Colonic mucosa (tissue), 4 donors: ENCODE data around the gene LSM6. TPM values are rescaled to one million over a fixed set of nuclear protein-coding genes. Genes with fewer than 3 reads are reported as not detected.

Experiments
- DNase-seq: peaks from one replicate; pipeline ENCODE4 v3.0.0-alpha.2; 2020
- H3K27ac ChIP-seq: fragments of 200-600 bp; one replicate; pipeline ENCODE4 v1.8.0; 2021
- H3K27me3 ChIP-seq: fragments of 200-600 bp; one replicate; pipeline ENCODE4 v1.8.0; 2021
- H3K36me3 ChIP-seq: fragments of 200-600 bp; one replicate; pipeline ENCODE4 v1.8.0; 2021
- H3K4me1 ChIP-seq: fragments of 200-600 bp; one replicate; pipeline ENCODE4 v1.8.0; 2021; ENCODE audit warnings: mild to moderate bottlenecking
- H3K4me3 ChIP-seq: fragments of 200-600 bp; one replicate; pipeline ENCODE4 v1.8.0; 2021
- H3K9ac ChIP-seq, 2 donors: one replicate each; pipeline ENCODE4 v1.7.0; 2013; ENCODE audit warnings: control low read depth in 2 of 2, low read depth in 2 of 2, low read length in 2 of 2
- H3K9me3 ChIP-seq: fragments of 200-600 bp; one replicate; pipeline ENCODE4 v1.8.0; 2021
- intact Hi-C: fragments of 100-400 bp; cut with DNase I; formaldehyde crosslinking; loops from one replicate; pipeline ENCODE4 v1.14.1; 2022
- total RNA-seq, 2 donors: library from RNA; stranded (reverse); fragmentation: NEBNext Ultra II Directional in 1 of 2; extraction: Animal tissue kit (Norgen Biotek cat#: 25700) in 1 of 2; gene quantifications; one replicate each; pipeline ENCODE4 v1.2.1, GENCODE V29; 2021
- TF ChIP-seq, protein P1 (sequence below): fragments of 200-600 bp; IDR thresholded peaks from one replicate; pipeline ENCODE4 v1.8.0; 2022; ENCODE audit warnings: antibody characterized with exemption, mild to moderate bottlenecking
- donor health status: healthy.
- donor health status: DM: no; HTN: no; CAD: no.
- donor health status: DM: no; HTN: no; CAD: no.

LSM6 gene
- total RNA-seq, 2 donors from 2014 or later: 24.6 to 38.0 TPM

GRCh38 chr4:146143888-146144287, 31.6 kb upstream of the LSM6 start:
- no peaks in the 10 kb centered on the region for H3K4me1 ChIP-seq
- H3K36me3 ChIP-seq: no peaks in the 10 kb centered on the region
- no peaks in the 10 kb centered on the region for H3K27me3 ChIP-seq
- H3K9me3 ChIP-seq: no peaks in the 10 kb centered on the region
- TF ChIP-seq, protein P1, sequence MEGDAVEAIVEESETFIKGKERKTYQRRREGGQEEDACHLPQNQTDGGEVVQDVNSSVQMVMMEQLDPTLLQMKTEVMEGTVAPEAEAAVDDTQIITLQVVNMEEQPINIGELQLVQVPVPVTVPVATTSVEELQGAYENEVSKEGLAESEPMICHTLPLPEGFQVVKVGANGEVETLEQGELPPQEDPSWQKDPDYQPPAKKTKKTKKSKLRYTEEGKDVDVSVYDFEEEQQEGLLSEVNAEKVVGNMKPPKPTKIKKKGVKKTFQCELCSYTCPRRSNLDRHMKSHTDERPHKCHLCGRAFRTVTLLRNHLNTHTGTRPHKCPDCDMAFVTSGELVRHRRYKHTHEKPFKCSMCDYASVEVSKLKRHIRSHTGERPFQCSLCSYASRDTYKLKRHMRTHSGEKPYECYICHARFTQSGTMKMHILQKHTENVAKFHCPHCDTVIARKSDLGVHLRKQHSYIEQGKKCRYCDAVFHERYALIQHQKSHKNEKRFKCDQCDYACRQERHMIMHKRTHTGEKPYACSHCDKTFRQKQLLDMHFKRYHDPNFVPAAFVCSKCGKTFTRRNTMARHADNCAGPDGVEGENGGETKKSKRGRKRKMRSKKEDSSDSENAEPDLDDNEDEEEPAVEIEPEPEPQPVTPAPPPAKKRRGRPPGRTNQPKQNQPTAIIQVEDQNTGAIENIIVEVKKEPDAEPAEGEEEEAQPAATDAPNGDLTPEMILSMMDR: no peak
- no peak overlapping the region for H3K4me3 ChIP-seq
- DNase-seq: no peak
- H3K27ac ChIP-seq: no peak overlapping the region
- H3K9ac ChIP-seq: no peak overlapping the region
- intact Hi-C loops: no loop called here

GRCh38 chr4:146146918-146147317, 28.6 kb upstream of the LSM6 start:
- TF ChIP-seq, protein P1: no peak
- no peak for DNase-seq
- Histone ChIP-seq H3K9me3 (no peaks in the 10 kb centered on the region), H3K36me3 (no peaks in the 10 kb centered on the region), H3K27me3 (no peaks in the 10 kb centered on the region), H3K9ac (no peak overlapping the region), H3K4me3 (no peak overlapping the region), H3K27ac (no peak overlapping the region), H3K4me1 (no peaks in the 10 kb centered on the region)
- intact Hi-C loops: no loop called here

DNA sequence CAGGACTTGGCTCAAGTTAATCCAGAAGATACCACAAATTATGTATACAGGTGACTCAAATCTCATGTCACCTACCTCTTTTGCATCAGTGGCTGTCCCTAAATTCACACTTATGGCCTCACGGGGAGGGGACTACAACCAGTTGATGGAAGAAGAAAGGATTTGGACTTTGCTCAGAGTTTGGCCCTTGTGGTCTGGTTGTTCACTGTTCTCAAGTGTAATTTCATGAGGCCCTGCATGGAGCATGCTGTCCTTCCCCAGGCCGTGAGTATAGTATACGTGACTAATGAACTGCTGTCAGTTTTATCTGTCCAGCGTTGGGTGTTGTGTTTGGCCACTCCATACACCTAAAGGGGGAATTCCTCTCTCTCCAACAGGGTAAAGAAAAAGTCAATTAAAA, 27.5 kb upstream of the LSM6 start:
- Histone ChIP-seq H3K9ac (no peak overlapping the region), H3K36me3 (no peaks in the 10 kb centered on the region), H3K27ac (no peak overlapping the region), H3K4me1 (no peaks in the 10 kb centered on the region), H3K27me3 (no peaks in the 10 kb centered on the region), H3K4me3 (no peak overlapping the region), H3K9me3 (no peaks in the 10 kb centered on the region)
- DNase-seq: no peak
- TF ChIP-seq, protein P1: no peak
- intact Hi-C loops: no loop called here

GRCh38 chr4:146154057-146154456, 21.5 kb upstream of the LSM6 start:
- DNase-seq: no peak
- TF ChIP-seq, protein P1: no peak

DNA sequence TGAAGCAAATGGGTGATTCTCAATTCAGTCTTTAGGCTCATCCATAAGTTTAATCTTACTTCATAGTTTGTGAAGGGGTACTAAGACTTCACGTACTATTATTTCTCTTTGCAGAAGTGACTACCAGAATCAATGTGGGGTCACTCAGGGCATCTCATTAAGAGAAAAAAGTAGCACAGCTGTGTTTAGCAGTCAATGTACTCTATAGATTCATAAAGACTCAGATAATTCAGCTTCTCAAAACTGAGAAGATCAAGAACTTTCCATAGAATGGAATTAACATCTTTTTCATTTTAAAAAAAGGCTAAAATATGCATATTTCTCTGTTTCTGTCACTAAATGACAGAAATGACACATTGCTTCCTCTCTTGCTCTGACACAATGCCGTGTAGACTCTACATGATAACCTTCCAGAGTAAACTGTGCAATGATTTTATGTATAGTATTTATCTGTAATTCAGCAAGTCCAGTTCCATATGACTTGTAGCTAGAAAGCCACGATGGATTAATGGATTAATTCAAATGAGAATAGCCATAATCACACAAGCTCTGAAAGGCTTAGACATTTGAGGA, 20.3 kb upstream of the LSM6 start:
- intact Hi-C loops: no loop called here
- no peak overlapping the region for H3K27ac ChIP-seq
- no peak overlapping the region for H3K9ac ChIP-seq
- TF ChIP-seq, protein P1: no peak
- no peaks in the 10 kb centered on the region for H3K27me3 ChIP-seq
- H3K9me3 ChIP-seq: no peaks in the 10 kb centered on the region
- H3K36me3 ChIP-seq: no peaks in the 10 kb centered on the region
- H3K4me1 ChIP-seq: no peaks in the 10 kb centered on the region
- H3K4me3 ChIP-seq: no peak overlapping the region
- DNase-seq: no peak

More at GRCh38 chr4:146154057-146154456, 21.5 kb upstream of the LSM6 start:
- Histone ChIP-seq H3K27ac (no peak overlapping the region), H3K9ac (no peak overlapping the region), H3K36me3 (no peaks in the 10 kb centered on the region), H3K9me3 (no peaks in the 10 kb centered on the region), H3K27me3 (no peaks in the 10 kb centered on the region), H3K4me3 (no peak overlapping the region), H3K4me1 (no peaks in the 10 kb centered on the region)
- intact Hi-C loops: no loop called here
